ENCODE results near the gene MMP15. TPM values are rescaled to one million over a fixed set of nuclear protein-coding genes. Genes with fewer than 3 reads are reported as not detected.

MMP15 gene
- total and polyA plus RNA-seq, 2 of the 4 experiments (the other 2 are of a cell fraction), result 0.18 to 0.56 TPM

GRCh38 chr16:58096249-58096648, 70.7 kb downstream of the MMP15 start:
- Histone ChIP-seq H3K36me3 (ENCODE audit: control insufficient read depth, insufficient read depth, low read length) (no peaks in the 10 kb centered on the region), H3K23ac (ENCODE audit: low read depth, low read length) (no peak overlapping the region), H2BK5ac (ENCODE audit: low read depth, low read length, poor library complexity, severe bottlenecking) (no peak overlapping the region), H3K27ac (ENCODE audit: insufficient read depth, low read length) (no peak overlapping the region), H2AK5ac (ENCODE audit: low read depth, low read length) (no peak overlapping the region), H3K79me1 (ENCODE audit: low read depth in 1 of 2, low read length in 2 of 2) (no peaks in the 10 kb centered on the region), H4K91ac (ENCODE audit: insufficient read depth, low read depth, low read length) (no peak overlapping the region), H3K9me3 (ENCODE audit: control insufficient read depth, insufficient read depth, low read length) (no peaks in the 10 kb centered on the region), H3K9me1 (ENCODE audit: insufficient read depth, low read length) (no peaks in the 10 kb centered on the region), H3K56ac (ENCODE audit: extremely low read depth, insufficient read depth, low read length) (no peak overlapping the region), H2AK9ac (replicated peaks; ENCODE audit: low read depth, low read length, poor library complexity) (no peak overlapping the region), H3K4me2 (ENCODE audit: low read depth, low read length) (no peak overlapping the region), H3K4me1 (ENCODE audit: control insufficient read depth, insufficient read depth, low read length) (no peaks in the 10 kb centered on the region), H2BK120ac (ENCODE audit: low read depth, low read length) (no peak overlapping the region), H3K4me3 (ENCODE audit: insufficient read depth, low read depth, low read length) (no peak overlapping the region), H3K9ac (ENCODE audit: low read depth, low read length) (no peak overlapping the region), H2BK15ac (ENCODE audit: low read depth, low read length) (no peak overlapping the region), H4K8ac (ENCODE audit: low read depth in 2 of 2, low read length in 2 of 2) (no peak overlapping the region), H2AFZ (replicated peaks; ENCODE audit: low read length, poor library complexity) (peak overlapping the region; percentile 23), H3K4ac (ENCODE audit: low read depth, low read length) (no peak overlapping the region), H4K5ac (ENCODE audit: low read depth, low read length) (no peak overlapping the region), H3K27me3 (ENCODE audit: control insufficient read depth, insufficient read depth, low read length) (peaks cover 15% of the 10 kb centered on the region), H3K14ac (replicated peaks; ENCODE audit: low read depth, low read length) (no peak overlapping the region), H2BK20ac (ENCODE audit: low read depth, low read length) (no peak overlapping the region), H4K20me1 (ENCODE audit: insufficient read depth, low read length) (no peaks in the 10 kb centered on the region), H3K18ac (ENCODE audit: low read depth, low read length) (no peak overlapping the region)
- WGBS, 2 experiments (ENCODE audit: extremely low coverage in 2 of 2, insufficient read length in 1 of 2), result no CpG with 5 or more reads among the region's 2 CpGs
- ATAC-seq (ENCODE audit: low read depth), result no peak
- dilution Hi-C loops (cut with HindIII; ENCODE audit: low sequenced_read_pairs, unreplicated experiment) (no loop called here), intact Hi-C loops (cut with micrococcal nuclease) (no loop called here), in situ Hi-C loops (cut with MboI; ENCODE audit: low sequenced_read_pairs) (no loop called here)
- no peak for DNase-seq
- POLR2A ChIA-PET (ENCODE audit: unreplicated experiment), result no interaction called here
- BruUV-seq (replicated peaks), result no TSS peak
- CTCF ChIA-PET, result no interaction called here
- TF ChIP-seq BHLHE40 (IDR thresholded peaks at IDR 0.05; ENCODE audit: low read depth, low read length) (no peak), CHD1 (IDR thresholded peaks at IDR 0.05; ENCODE audit: low read depth, low read length) (no peak), RCOR1 (IDR thresholded peaks at IDR 0.05; ENCODE audit: insufficient replicate concordance, low read length) (no peak), POLR2A (IDR thresholded peaks at IDR 0.05; ENCODE audit: low read depth, low read length) (no peak)

Small RNAs within 50 kb of the gene (microRNA-seq; reads per million reads assigned to microRNA genes)
- not detected for gene RF00019 (ENCODE audit: insufficient read depth, insufficient read length)

Small RNAs within 50 kb of the gene (small RNA-seq; reads per million reads assigned to genes)
- 0 reads per million in 5 experiments for gene RF00019

Other genes with a start within 250 kb of the MMP15 start
- gene KIFC3, start 223.3 kb upstream of the MMP15 start, total RNA-seq (2012; rRNA removed), result 38.3 and 48.6 TPM in 2 replicates
- 62.5 and 66.6 TPM in 2 replicates for gene KIFC3, start 223.3 kb upstream of the MMP15 start, polyA plus RNA-seq (2012; rRNA removed)
- not detected in 2 replicates for gene CNGB1, start 54.6 kb upstream of the MMP15 start, total RNA-seq (2012; rRNA removed)
- gene CNGB1, start 54.6 kb upstream of the MMP15 start, polyA plus RNA-seq (2012; rRNA removed), result not detected in 2 replicates
- 0.83 and 0.90 TPM in 2 replicates for gene ZNF319, start 25.1 kb upstream of the MMP15 start, total RNA-seq (2012; rRNA removed)
- 6.3 TPM in 2 replicates for gene ZNF319, start 25.1 kb upstream of the MMP15 start, polyA plus RNA-seq (2012; rRNA removed)
- gene USB1, start 24.3 kb upstream of the MMP15 start, total RNA-seq (2012; rRNA removed), result 23.1 and 45.9 TPM in 2 replicates
- 94.9 and 96.8 TPM in 2 replicates for gene USB1, start 24.3 kb upstream of the MMP15 start, polyA plus RNA-seq (2012; rRNA removed)
- 36.4 and 39.1 TPM in 2 replicates for gene CFAP20, start 103.6 kb downstream of the MMP15 start, total RNA-seq (2012; rRNA removed)
- gene CFAP20, start 103.6 kb downstream of the MMP15 start, polyA plus RNA-seq (2012; rRNA removed), result 52.8 and 54.0 TPM in 2 replicates
- gene CSNK2A2, start 172.4 kb downstream of the MMP15 start, total RNA-seq (2012; rRNA removed), result 15.6 and 16.9 TPM in 2 replicates
- 21.1 and 27.5 TPM in 2 replicates for gene CSNK2A2, start 172.4 kb downstream of the MMP15 start, polyA plus RNA-seq (2012; rRNA removed)

Measured in IMR-90 (cell line).